ENCODE measurements around the gene PCSK4. TPM values are rescaled to one million over a fixed set of nuclear protein-coding genes. Genes with fewer than 3 reads are reported as not detected.

PCSK4 gene
- total RNA-seq, 1 experiment from 2014 or later = 7.2 TPM

- intact Hi-C loops (cut with micrococcal nuclease; ENCODE audit: unreplicated experiment) = no loop called here
- Histone ChIP-seq H3K9me3 (ENCODE audit: low read depth, low read length, poor library complexity, severe bottlenecking) (no peaks in the 10 kb centered on the region), H3K27me3 (replicated peaks; ENCODE audit: insufficient read depth, low read depth, low read length, poor library complexity) (peaks cover 19% of the 10 kb centered on the region), H3K4me3 (ENCODE audit: low read depth, low read length, poor library complexity, severe bottlenecking) (no peak overlapping the region), H3K4me1 (ENCODE audit: insufficient read depth, low read length, poor library complexity, severe bottlenecking) (peaks cover 4% of the 10 kb centered on the region), H3K36me3 (ENCODE audit: insufficient read depth, low read length, poor library complexity, severe bottlenecking) (no peaks in the 10 kb centered on the region), H3K27ac (ENCODE audit: low read depth, low read length, poor library complexity, severe bottlenecking) (no peak overlapping the region)
- no TSS peak for BruUV-seq (replicated peaks)
- TF ChIP-seq CTCF (conservative IDR thresholded peaks at IDR 0.05; ENCODE audit: low read depth, low read length) (no peak), EZH2 (IDR thresholded peaks at IDR 0.05; ENCODE audit: borderline replicate concordance, low read depth, low read length, poor library complexity, severe bottlenecking) (no peak)
- POLR2A ChIA-PET (ENCODE audit: low non-redundant PET) = no interaction called here
- CTCF ChIA-PET = no interaction called here
- no peak for DNase-seq (ENCODE audit: low spot score)
Measured at GRCh38 chr19:1528596-1529429, 38.7 kb upstream of the PCSK4 start.

DNA sequence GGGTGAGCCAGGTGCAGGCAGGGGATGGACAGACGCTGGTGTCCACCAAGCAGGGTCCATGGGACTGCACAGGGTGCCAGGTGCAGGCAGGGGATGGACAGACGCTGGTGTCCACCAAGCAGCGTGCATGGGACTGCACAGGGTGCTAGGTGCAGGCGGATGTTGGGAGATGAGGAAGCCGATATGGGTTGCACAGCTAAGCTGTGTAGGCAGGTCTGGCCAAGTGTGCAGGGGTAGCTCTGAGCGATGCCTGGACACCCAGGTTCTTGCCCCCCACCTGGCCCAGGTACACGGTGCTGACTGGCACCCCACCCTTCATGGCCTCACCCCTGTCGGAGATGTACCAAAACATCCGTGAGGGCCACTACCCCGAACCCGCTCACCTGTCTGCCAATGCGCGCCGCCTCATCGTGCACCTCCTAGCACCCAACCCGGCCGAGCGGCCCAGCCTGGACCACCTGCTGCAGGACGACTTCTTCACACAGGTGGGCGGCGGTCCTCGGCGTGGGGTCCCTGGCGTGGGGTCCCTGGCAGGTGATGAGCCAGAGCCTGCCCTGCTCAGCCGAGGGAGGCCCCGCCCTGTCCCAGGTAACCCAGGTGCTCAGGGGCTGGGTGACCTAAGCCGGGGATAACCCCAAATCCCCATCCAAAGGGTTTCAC is 37.6 kb upstream of the PCSK4 start:
- Histone ChIP-seq H3K36me3 (ENCODE audit: insufficient read depth, low read length, poor library complexity, severe bottlenecking) (no peaks in the 10 kb centered on the region), H3K4me1 (ENCODE audit: insufficient read depth, low read length, poor library complexity, severe bottlenecking) (peaks cover 4% of the 10 kb centered on the region), H3K27ac (ENCODE audit: low read depth, low read length, poor library complexity, severe bottlenecking) (no peak overlapping the region), H3K27me3 (replicated peaks; ENCODE audit: insufficient read depth, low read depth, low read length, poor library complexity) (peaks cover 28% of the 10 kb centered on the region), H3K4me3 (ENCODE audit: low read depth, low read length, poor library complexity, severe bottlenecking) (no peak overlapping the region), H3K9me3 (ENCODE audit: low read depth, low read length, poor library complexity, severe bottlenecking) (no peaks in the 10 kb centered on the region)
- no peak for DNase-seq (ENCODE audit: low spot score)
- TF ChIP-seq EZH2 (IDR thresholded peaks at IDR 0.05; ENCODE audit: borderline replicate concordance, low read depth, low read length, poor library complexity, severe bottlenecking) = no peak
- TF ChIP-seq CTCF (conservative IDR thresholded peaks at IDR 0.05; ENCODE audit: low read depth, low read length) = no peak
- POLR2A ChIA-PET (ENCODE audit: low non-redundant PET) = no interaction called here
- intact Hi-C loops (cut with micrococcal nuclease; ENCODE audit: unreplicated experiment) = no loop called here
- CTCF ChIA-PET = no interaction called here
- BruUV-seq (replicated peaks) = no TSS peak

DNA sequence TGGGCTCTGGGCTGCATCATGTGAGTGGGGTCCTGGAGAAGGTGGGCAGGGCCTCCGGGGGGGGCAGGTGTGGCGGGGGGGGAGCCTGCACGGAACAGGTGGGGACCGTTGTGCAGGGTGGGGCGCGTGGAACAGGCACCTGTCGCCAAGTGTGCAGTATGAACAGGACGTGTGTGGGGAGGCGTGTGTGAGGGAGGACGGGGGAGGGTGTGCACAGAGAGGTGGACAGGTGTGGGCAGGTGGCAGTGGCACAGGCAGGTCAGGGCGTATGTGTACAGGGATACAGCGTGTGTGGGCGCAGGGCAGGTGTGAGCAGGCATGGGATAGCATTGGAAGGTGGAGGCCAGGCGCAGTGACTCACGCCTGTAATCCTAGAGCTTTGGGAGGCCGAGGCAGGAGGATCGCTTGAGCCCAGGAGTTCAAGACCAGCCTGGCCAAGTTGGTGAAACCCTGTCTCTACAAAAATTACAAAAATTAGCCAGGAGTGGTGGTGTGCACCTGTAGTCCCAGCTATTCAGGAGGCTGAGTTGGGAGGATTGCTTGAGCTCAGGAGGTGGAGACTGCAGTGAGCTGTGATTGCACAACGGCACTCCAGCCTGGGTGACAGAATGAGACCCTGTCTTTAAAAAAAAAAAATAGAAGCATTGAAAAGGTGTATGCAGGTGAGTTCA is 37.0 kb upstream of the PCSK4 start:
- intact Hi-C loops (cut with micrococcal nuclease; ENCODE audit: unreplicated experiment) = no loop called here
- BruUV-seq (replicated peaks) = no TSS peak
- TF ChIP-seq CTCF (conservative IDR thresholded peaks at IDR 0.05; ENCODE audit: low read depth, low read length) = no peak
- TF ChIP-seq EZH2 (IDR thresholded peaks at IDR 0.05; ENCODE audit: borderline replicate concordance, low read depth, low read length, poor library complexity, severe bottlenecking) = no peak
- Histone ChIP-seq H3K36me3 (ENCODE audit: insufficient read depth, low read length, poor library complexity, severe bottlenecking) (no peaks in the 10 kb centered on the region), H3K4me3 (ENCODE audit: low read depth, low read length, poor library complexity, severe bottlenecking) (no peak overlapping the region), H3K27me3 (replicated peaks; ENCODE audit: insufficient read depth, low read depth, low read length, poor library complexity) (peaks cover 28% of the 10 kb centered on the region), H3K9me3 (ENCODE audit: low read depth, low read length, poor library complexity, severe bottlenecking) (no peaks in the 10 kb centered on the region), H3K4me1 (ENCODE audit: insufficient read depth, low read length, poor library complexity, severe bottlenecking) (peaks cover 4% of the 10 kb centered on the region), H3K27ac (ENCODE audit: low read depth, low read length, poor library complexity, severe bottlenecking) (no peak overlapping the region)
- ChIA-PET CTCF (no interaction called here), POLR2A (ENCODE audit: low non-redundant PET) (no interaction called here)
- DNase-seq (ENCODE audit: low spot score) = no peak
